H7 (cell line): Measurements from ENCODE around the gene ARHGEF10L. TPM values are rescaled to one million over a fixed set of nuclear protein-coding genes. Genes with fewer than 3 reads are reported as not detected.
A peak's percentile ranks its signal among the peaks of the same experiment; 100 is the strongest.

Source experiments
- DNase-seq: peaks from one replicate; pipeline ENCODE4 v3.0.0; 2012
- H3K27me3 ChIP-seq: 2 replicates; pipeline ENCODE4 v1.6.0; 2011; ENCODE audit warnings: mild to moderate bottlenecking, low read length; ENCODE audit not compliant: control insufficient read depth, insufficient read depth
- H3K36me3 ChIP-seq: replicated peaks from 2 replicates; pipeline ENCODE4 v1.5.1; 2011; ENCODE audit warnings: low read length; ENCODE audit not compliant: control insufficient read depth, insufficient read depth
- H3K4me3 ChIP-seq: 2 replicates; pipeline ENCODE4 v1.5.1; 2011; ENCODE audit warnings: low read depth, mild to moderate bottlenecking, control low read depth, low read length, moderate library complexity; ENCODE audit not compliant: insufficient read depth
- total RNA-seq: library from RNA; depleted of rRNA; stranded (reverse); fragments of >200 nt; shearing (Covaris generic); gene quantifications from 2 replicates; pipeline ENCODE4 v1.2.3, GENCODE V29; 2014

The ARHGEF10L gene
- total RNA-seq, 1 experiment from 2014 or later = 54.8 TPM

GRCh38 chr1:17731460-17731859, 192.0 kb downstream of the ARHGEF10L start:
- DNase-seq = no peak
- H3K27me3 ChIP-seq = no peaks in the 10 kb centered on the region
- no peaks in the 10 kb centered on the region; the same call in 1 of the 2 replicates for H3K36me3 ChIP-seq

GRCh38 chr1:17732475-17732874, 193.0 kb downstream of the ARHGEF10L start:
- no peak for DNase-seq
- no peaks in the 10 kb centered on the region for H3K27me3 ChIP-seq
- no peaks in the 10 kb centered on the region; the same call in 1 of the 2 replicates for H3K36me3 ChIP-seq
- H3K4me3 ChIP-seq = no peak overlapping the region

More at GRCh38 chr1:17731460-17731859, 192.0 kb downstream of the ARHGEF10L start:
- H3K4me3 ChIP-seq = no peak overlapping the region

GRCh38 chr1:17733661-17734060, 194.2 kb downstream of the ARHGEF10L start:
- Histone ChIP-seq H3K36me3 (no peaks in the 10 kb centered on the region; the same call in 1 of the 2 replicates), H3K27me3 (no peaks in the 10 kb centered on the region), H3K4me3 (no peak overlapping the region)
- DNase-seq = no peak

- Histone ChIP-seq H3K4me3 (no peak overlapping the region), H3K36me3 (no peaks in the 10 kb centered on the region; the same call in 1 of the 2 replicates), H3K27me3 (no peaks in the 10 kb centered on the region)
- no peak for DNase-seq
Observed at GRCh38 chr1:17734609-17735008, 195.1 kb downstream of the ARHGEF10L start.

GRCh38 chr1:17735348-17735747, 195.8 kb downstream of the ARHGEF10L start:
- H3K36me3 ChIP-seq = no peaks in the 10 kb centered on the region; the same call in 1 of the 2 replicates
- DNase-seq = no peak
- H3K4me3 ChIP-seq = no peak overlapping the region

GRCh38 chr1:17735793-17736192, 196.3 kb downstream of the ARHGEF10L start:
- Histone ChIP-seq H3K4me3 (no peak overlapping the region), H3K27me3 (peaks cover 2% of the 10 kb centered on the region; the same call in 1 of the 2 replicates), H3K36me3 (no peaks in the 10 kb centered on the region)
- DNase-seq = no peak

More at GRCh38 chr1:17735348-17735747, 195.8 kb downstream of the ARHGEF10L start:
- peaks cover 2% of the 10 kb centered on the region; the same call in 1 of the 2 replicates for H3K27me3 ChIP-seq

GRCh38 chr1:17736625-17737024, 197.1 kb downstream of the ARHGEF10L start:
- Histone ChIP-seq H3K4me3 (no peak overlapping the region), H3K36me3 (no peaks in the 10 kb centered on the region), H3K27me3 (peaks cover 2% of the 10 kb centered on the region; the same call in 1 of the 2 replicates)
- peak; percentile 68 for DNase-seq

- DNase-seq = peak; percentile 73
- Histone ChIP-seq H3K27me3 (peaks cover 2% of the 10 kb centered on the region; the same call in 1 of the 2 replicates), H3K4me3 (no peak overlapping the region), H3K36me3 (no peaks in the 10 kb centered on the region)
Observed at GRCh38 chr1:17739050-17739449, 199.6 kb downstream of the ARHGEF10L start.

- Histone ChIP-seq H3K4me3 (no peak overlapping the region), H3K36me3 (no peaks in the 10 kb centered on the region), H3K27me3 (peaks cover 2% of the 10 kb centered on the region; the same call in 1 of the 2 replicates)
- DNase-seq = peak; percentile 79
Observed at GRCh38 chr1:17741052-17741451, 201.6 kb downstream of the ARHGEF10L start.

- no peak for DNase-seq
Observed at GRCh38 chr1:17742583-17742982, 203.1 kb downstream of the ARHGEF10L start.

GRCh38 chr1:17743008-17743647, 203.6 kb downstream of the ARHGEF10L start:
- no peaks in the 10 kb centered on the region for H3K36me3 ChIP-seq
- no peak for DNase-seq
- no peak overlapping the region for H3K4me3 ChIP-seq

More at GRCh38 chr1:17742583-17742982, 203.1 kb downstream of the ARHGEF10L start:
- peaks cover 2% of the 10 kb centered on the region; the same call in 1 of the 2 replicates for H3K27me3 ChIP-seq
- H3K4me3 ChIP-seq = no peak overlapping the region
- H3K36me3 ChIP-seq = no peaks in the 10 kb centered on the region

GRCh38 chr1:17743925-17744324, 204.4 kb downstream of the ARHGEF10L start:
- no peak for DNase-seq

More at GRCh38 chr1:17743008-17743647, 203.6 kb downstream of the ARHGEF10L start:
- H3K27me3 ChIP-seq = peaks cover 2% of the 10 kb centered on the region; the same call in 1 of the 2 replicates

GRCh38 chr1:17744666-17745478, 205.4 kb downstream of the ARHGEF10L start:
- peaks cover 1% of the 10 kb centered on the region; the same call in 1 of the 2 replicates for H3K27me3 ChIP-seq
- no peak for DNase-seq
- no peaks in the 10 kb centered on the region for H3K36me3 ChIP-seq
- no peak overlapping the region for H3K4me3 ChIP-seq

More at GRCh38 chr1:17743925-17744324, 204.4 kb downstream of the ARHGEF10L start:
- Histone ChIP-seq H3K36me3 (no peaks in the 10 kb centered on the region), H3K27me3 (peaks cover 2% of the 10 kb centered on the region; the same call in 1 of the 2 replicates), H3K4me3 (no peak overlapping the region)

- Histone ChIP-seq H3K4me3 (no peak overlapping the region), H3K36me3 (no peaks in the 10 kb centered on the region), H3K27me3 (no peaks in the 10 kb centered on the region; the same call in 1 of the 2 replicates)
- DNase-seq = no peak
Observed at GRCh38 chr1:17745479-17745955, 206.0 kb downstream of the ARHGEF10L start.
